Measurements from ENCODE around the gene CSPG5.

Gene CSPG5

GRCh38 chr3:47536221-47536891 is 42.3 kb downstream of the CSPG5 start:
- DNase-seq, result no peak

- no peak for DNase-seq
Measured at GRCh38 chr3:47533996-47534454, 44.6 kb downstream of the CSPG5 start.

- no peak for DNase-seq
Measured at GRCh38 chr3:47533481-47533880, 45.2 kb downstream of the CSPG5 start.

GRCh38 chr3:47527952-47528725 is 50.5 kb downstream of the CSPG5 start:
- no peak for DNase-seq

GRCh38 chr3:47525617-47526016 is 53.0 kb downstream of the CSPG5 start:
- DNase-seq, result no peak

GRCh38 chr3:47523310-47524073 is 55.2 kb downstream of the CSPG5 start:
- no peak for DNase-seq

- peak; percentile 87 for DNase-seq
Measured at GRCh38 chr3:47522082-47522987, 56.3 kb downstream of the CSPG5 start.

GRCh38 chr3:47520756-47521155 is 57.9 kb downstream of the CSPG5 start:
- DNase-seq, result no peak

- no peak for DNase-seq
Measured at GRCh38 chr3:47517937-47518336, 60.7 kb downstream of the CSPG5 start.

- no peak for DNase-seq
Measured at GRCh38 chr3:47515864-47516319, 62.8 kb downstream of the CSPG5 start.

- no peak for DNase-seq
Measured at GRCh38 chr3:47515100-47515499, 63.6 kb downstream of the CSPG5 start.

- DNase-seq, result peak; percentile 96
Measured at GRCh38 chr3:47513125-47513929, 65.3 kb downstream of the CSPG5 start, which contains the start of gene ELP6. ELP6 (minus strand) TSS chr3:47513712; CDS start chr3:47513590, 122 bp downstream.

GRCh38 chr3:47512416-47513124 is 66.1 kb downstream of the CSPG5 start:
- DNase-seq, result peak; percentile 33
